Fibroblast of villous mesenchyme (primary cell): ENCODE results near the gene HAPLN1. TPM values are rescaled to one million over a fixed set of nuclear protein-coding genes. Genes with fewer than 3 reads are reported as not detected.

ENCODE experiments used
- DNase-seq: peaks from one replicate; pipeline ENCODE4 v3.0.0-alpha.2; 2010; ENCODE audit warnings: low read depth
- H3K4me3 ChIP-seq: 2 replicates; pipeline ENCODE4 v1.5.1; 2011; ENCODE audit warnings: low read depth, mild to moderate bottlenecking, low read length
- total RNA-seq: library from RNA; depleted of rRNA; stranded (reverse); fragments of >200 nt; gene quantifications from 2 replicates; pipeline ENCODE4 v1.2.3, GENCODE V29; 2012
- TF ChIP-seq, protein P1 (sequence below): IDR thresholded peaks from 2 replicates; pipeline ENCODE4 v1.5.1; 2012; ENCODE audit warnings: low read depth, mild to moderate bottlenecking, low read length; ENCODE audit not compliant: insufficient read depth

The HAPLN1 gene
- total RNA-seq, 1 donor: 0.43 TPM

DNA sequence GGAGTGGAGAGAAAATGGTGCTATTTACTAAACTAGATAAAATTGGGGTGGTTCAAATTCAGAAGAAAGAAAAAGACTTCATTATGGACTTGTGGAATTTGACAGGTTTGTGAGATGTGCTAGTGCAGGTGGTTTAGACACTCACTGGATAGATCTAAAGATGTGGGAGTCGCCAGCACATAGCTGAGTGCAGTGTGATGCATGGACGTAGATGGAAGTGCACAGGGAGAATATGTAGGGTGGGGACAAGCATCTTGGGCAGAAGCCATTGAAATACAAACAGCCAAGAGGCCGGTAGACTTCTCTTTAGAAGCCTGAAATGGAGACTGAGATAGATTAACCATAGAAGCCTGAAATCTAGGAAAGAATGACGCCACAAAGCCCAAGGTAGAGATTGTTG, 10.7 kb downstream of the HAPLN1 start:
- no peak for DNase-seq
- TF ChIP-seq, protein P1, sequence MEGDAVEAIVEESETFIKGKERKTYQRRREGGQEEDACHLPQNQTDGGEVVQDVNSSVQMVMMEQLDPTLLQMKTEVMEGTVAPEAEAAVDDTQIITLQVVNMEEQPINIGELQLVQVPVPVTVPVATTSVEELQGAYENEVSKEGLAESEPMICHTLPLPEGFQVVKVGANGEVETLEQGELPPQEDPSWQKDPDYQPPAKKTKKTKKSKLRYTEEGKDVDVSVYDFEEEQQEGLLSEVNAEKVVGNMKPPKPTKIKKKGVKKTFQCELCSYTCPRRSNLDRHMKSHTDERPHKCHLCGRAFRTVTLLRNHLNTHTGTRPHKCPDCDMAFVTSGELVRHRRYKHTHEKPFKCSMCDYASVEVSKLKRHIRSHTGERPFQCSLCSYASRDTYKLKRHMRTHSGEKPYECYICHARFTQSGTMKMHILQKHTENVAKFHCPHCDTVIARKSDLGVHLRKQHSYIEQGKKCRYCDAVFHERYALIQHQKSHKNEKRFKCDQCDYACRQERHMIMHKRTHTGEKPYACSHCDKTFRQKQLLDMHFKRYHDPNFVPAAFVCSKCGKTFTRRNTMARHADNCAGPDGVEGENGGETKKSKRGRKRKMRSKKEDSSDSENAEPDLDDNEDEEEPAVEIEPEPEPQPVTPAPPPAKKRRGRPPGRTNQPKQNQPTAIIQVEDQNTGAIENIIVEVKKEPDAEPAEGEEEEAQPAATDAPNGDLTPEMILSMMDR: no peak
- H3K4me3 ChIP-seq: no peak overlapping the region

DNA sequence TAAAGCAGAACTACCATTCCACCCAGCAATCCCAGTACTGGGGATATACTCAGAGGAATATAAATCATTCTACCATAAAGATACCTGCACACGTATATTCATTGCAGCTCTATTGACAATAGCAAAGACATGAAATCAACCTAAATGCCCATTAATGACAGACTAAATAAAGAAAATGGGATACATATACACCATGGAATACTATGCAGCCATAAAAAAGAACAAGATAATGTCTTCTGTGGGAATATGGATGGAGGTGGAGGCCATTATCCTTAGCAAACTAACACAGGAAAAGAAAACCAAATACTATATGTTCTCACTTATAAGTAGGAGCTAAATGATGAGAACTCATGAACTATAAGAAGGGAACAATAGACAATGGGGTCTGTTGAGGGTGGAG, 12.5 kb downstream of the HAPLN1 start:
- DNase-seq: no peak
- TF ChIP-seq, protein P1: no peak
- H3K4me3 ChIP-seq: no peak overlapping the region

DNA sequence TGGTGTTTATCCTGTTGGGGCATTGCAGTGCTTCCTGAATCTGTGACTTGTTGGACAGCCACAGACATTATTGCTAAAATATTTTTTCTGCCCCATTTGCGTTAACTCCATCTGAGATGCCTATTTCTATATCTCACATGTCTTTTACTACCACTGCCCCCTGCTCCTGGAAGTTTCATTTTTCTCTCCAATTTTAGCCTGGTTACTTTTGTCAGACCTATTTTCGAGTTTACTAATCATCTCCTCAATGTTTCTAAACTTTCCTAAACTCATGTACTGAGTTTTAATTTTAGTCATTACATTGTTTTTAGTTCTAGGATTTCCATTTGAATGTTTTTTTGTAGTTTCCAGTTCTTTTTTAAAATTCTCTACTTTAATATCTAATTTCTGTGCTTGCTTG, 17.6 kb downstream of the HAPLN1 start:
- no peak for DNase-seq
- H3K4me3 ChIP-seq: no peak overlapping the region
- TF ChIP-seq, protein P1: no peak

DNA sequence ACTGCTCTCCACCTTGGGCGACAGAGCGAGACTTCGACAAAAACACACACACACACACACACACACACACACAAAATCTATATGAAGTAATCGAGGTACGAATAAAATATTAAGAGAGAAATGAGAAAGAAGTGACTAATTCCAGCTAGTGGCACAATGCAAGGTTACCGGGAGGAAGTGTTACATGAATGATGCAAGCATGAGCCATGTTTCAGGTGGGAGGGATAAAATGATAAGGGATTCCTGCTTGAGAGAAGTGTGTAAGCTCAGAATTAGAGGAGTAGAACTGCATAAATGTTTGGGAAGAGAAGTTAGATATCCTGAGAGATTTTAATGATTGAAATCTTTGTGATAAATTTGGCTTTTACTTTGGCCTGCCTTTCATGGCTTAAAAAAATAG, 18.8 kb downstream of the HAPLN1 start:
- TF ChIP-seq, protein P1: no peak
- DNase-seq: no peak

DNA sequence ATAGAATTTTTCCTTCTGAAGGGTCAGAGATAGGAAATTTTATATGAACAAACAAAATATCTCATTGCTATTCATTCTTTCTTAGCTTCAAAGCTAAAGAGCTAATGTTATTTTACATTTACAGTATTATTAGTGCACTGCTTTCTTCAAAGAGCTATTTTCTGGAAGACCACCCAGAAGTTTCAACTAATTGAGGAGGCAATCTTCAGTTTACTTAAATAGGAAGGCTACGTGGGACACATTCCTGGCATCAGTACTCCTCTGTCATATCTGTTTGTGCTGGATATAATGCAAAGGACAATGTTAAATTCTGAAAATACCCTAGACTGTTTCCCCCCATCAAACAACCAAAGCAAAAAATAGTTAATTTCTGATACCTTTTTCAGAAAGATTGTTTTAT, 30.8 kb downstream of the HAPLN1 start:
- DNase-seq: no peak
- TF ChIP-seq, protein P1: no peak
- H3K4me3 ChIP-seq: no peak overlapping the region

More for the DNA sequence above, 18.8 kb downstream of the HAPLN1 start:
- H3K4me3 ChIP-seq: no peak overlapping the region

DNA sequence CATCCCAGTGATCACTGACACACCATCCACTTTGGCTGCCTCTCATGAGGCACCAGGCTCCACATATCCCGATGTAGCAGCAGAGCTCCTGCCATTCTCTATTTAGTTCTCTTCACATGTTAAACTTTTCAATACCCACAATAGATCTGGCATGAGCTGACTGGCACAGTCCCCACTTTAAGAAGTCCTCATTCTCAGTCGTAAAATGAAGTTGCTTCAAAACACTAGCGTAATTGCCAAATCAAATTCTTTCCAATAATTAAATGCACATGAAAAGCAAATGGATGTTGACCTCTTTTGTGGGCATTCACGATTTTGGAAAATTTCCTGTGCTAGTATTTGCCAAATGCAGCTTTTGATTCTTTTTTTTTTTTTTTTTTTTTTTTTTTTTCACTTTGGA, 32.4 kb downstream of the HAPLN1 start:
- no peak overlapping the region for H3K4me3 ChIP-seq
- TF ChIP-seq, protein P1: no peak
- no peak for DNase-seq

DNA sequence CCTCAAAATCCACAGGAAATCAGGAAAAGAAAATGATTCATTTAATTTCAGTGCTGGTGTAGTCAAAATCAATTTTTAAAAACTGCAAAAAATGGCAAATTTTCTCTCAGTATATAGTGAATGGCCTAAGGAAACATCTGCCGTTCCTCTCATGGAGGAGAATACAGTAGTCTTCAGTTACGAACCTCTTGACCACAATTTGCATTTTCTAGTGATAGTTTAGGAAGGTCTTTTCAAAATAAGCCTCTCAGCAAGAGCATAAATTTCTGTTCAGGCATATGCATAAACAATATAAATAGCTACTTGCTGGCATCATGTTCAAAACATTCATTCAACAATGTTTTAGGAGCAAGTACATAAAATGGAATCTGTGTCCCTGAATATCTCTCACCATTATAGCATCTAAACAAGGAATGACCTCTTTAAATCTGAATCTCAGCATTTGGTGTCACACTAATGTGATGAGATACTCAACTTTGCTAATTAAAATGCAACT, 33.5 kb downstream of the HAPLN1 start:
- no peak overlapping the region for H3K4me3 ChIP-seq
- TF ChIP-seq, protein P1: no peak
- DNase-seq: peak; percentile 18
